ENCODE data around the gene EXOC2. TPM values are rescaled to one million over a fixed set of nuclear protein-coding genes. Genes with fewer than 3 reads are reported as not detected.

The EXOC2 gene
- total RNA-seq, 3 donors from 2014 or later (not counting 1 experiment from before 2014, with no cell fraction given), result 22.1 to 30.8 (median 26.5) TPM

DNA sequence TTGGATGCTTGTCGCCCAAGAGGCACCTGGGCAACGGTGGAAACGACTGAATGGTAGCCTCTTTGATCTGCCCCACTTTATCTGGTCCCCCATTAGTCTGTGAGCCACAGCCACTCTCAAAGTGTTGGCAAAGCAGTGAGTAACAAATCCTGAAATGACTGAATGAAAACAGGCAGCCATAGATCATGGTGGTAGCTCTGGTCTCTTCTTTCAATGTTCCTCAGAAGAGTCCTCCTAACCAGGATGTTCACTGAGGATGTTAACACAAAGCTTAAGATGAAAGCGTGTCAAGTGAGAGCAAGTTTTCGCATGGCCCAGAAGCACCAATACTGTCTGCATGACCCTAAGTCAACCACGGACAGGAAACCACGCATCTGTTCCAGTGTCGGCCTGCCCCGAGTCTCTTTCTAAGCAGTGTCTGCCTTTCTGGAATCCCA is 194.1 kb downstream of the EXOC2 start:
- DNase-seq (peak; percentile 42 to 64), ATAC-seq (peak; percentile 74 to 83 (median 75))
- intact Hi-C loops (cut with micrococcal nuclease), result no loop called here
- Histone ChIP-seq H3K4me1 (ENCODE audit: control insufficient read depth, insufficient read depth, low read length) (peaks cover 30% of the 10 kb centered on the region), H3K36me3 (ENCODE audit: control insufficient read depth, insufficient read depth, low read length) (peaks cover 3% of the 10 kb centered on the region), H3K4me3 (ENCODE audit: low read length) (no peak overlapping the region), H3K9me3 (ENCODE audit: control insufficient read depth, insufficient read depth, low read length) (no peaks in the 10 kb centered on the region), H3K27me3 (ENCODE audit: control insufficient read depth, insufficient read depth, low read length) (no peaks in the 10 kb centered on the region), H3K27ac (ENCODE audit: low read length) (peak overlapping the region; percentile 75)
- Mint-ChIP-seq H3K36me3 (no peaks in the 10 kb centered on the region), H3K27me3 (ENCODE audit: low read depth in 2 of 2) (no peaks in the 10 kb centered on the region), H3K27ac (peak overlapping the region; percentile 90 to 91), H3K9me3 (no peaks in the 10 kb centered on the region), H3K4me3 (peak overlapping the region; percentile 89), H3K4me1 (peaks cover 45 to 47% of the 10 kb centered on the region in 2 donors)
- WGBS (ENCODE audit: insufficient coverage), result 31% methylated on average over 9 of the region's 9 CpGs
- TF ChIP-seq, protein P1, sequence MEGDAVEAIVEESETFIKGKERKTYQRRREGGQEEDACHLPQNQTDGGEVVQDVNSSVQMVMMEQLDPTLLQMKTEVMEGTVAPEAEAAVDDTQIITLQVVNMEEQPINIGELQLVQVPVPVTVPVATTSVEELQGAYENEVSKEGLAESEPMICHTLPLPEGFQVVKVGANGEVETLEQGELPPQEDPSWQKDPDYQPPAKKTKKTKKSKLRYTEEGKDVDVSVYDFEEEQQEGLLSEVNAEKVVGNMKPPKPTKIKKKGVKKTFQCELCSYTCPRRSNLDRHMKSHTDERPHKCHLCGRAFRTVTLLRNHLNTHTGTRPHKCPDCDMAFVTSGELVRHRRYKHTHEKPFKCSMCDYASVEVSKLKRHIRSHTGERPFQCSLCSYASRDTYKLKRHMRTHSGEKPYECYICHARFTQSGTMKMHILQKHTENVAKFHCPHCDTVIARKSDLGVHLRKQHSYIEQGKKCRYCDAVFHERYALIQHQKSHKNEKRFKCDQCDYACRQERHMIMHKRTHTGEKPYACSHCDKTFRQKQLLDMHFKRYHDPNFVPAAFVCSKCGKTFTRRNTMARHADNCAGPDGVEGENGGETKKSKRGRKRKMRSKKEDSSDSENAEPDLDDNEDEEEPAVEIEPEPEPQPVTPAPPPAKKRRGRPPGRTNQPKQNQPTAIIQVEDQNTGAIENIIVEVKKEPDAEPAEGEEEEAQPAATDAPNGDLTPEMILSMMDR (IDR thresholded peaks at IDR 0.05), result no peak

DNA sequence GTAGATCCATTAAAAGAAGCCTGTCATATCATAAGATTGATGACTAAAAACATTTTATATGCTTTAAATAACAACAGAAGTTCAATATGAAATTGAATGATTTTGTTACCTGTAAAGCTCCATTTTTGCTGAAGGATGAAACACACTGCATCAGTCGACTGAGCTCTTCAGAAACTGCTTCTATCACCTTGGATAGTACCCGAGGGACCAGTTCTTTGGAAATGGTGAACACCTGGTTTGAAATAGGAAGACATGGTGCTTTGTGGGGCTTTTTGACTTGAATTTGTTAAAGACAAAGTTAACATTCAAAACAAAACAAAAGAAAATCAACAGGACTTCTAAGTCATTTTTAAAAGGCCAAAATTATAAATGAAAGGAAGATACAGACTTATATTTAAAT is 195.7 kb downstream of the EXOC2 start:
- H3K36me3 ChIP-seq (ENCODE audit: control insufficient read depth, insufficient read depth, low read length), result peaks cover 3% of the 10 kb centered on the region
- no peak overlapping the region for H3K27ac ChIP-seq (ENCODE audit: low read length)
- H3K27ac Mint-ChIP-seq, result peak overlapping the region in 1 of 2 donors; percentile 90
- H3K4me1 ChIP-seq (ENCODE audit: control insufficient read depth, insufficient read depth, low read length), result peaks cover 29% of the 10 kb centered on the region
- no peaks in the 10 kb centered on the region for H3K9me3 ChIP-seq (ENCODE audit: control insufficient read depth, insufficient read depth, low read length)
- ATAC-seq, result no peak
- H3K9me3 Mint-ChIP-seq, result no peaks in the 10 kb centered on the region
- no peaks in the 10 kb centered on the region for H3K36me3 Mint-ChIP-seq
- H3K27me3 Mint-ChIP-seq (ENCODE audit: low read depth in 2 of 2), result no peaks in the 10 kb centered on the region
- TF ChIP-seq, protein P1 (IDR thresholded peaks at IDR 0.05), result no peak
- H3K4me1 Mint-ChIP-seq, result peaks cover 57 to 59% of the 10 kb centered on the region in 2 donors
- no peaks in the 10 kb centered on the region for H3K27me3 ChIP-seq (ENCODE audit: control insufficient read depth, insufficient read depth, low read length)
- no peak overlapping the region for H3K4me3 Mint-ChIP-seq
- H3K4me3 ChIP-seq (ENCODE audit: low read length), result no peak overlapping the region
- DNase-seq, result no peak
- 74% methylated on average over 2 of the region's 2 CpGs for WGBS (ENCODE audit: insufficient coverage)
- intact Hi-C loops (cut with micrococcal nuclease), result no loop called here

DNA sequence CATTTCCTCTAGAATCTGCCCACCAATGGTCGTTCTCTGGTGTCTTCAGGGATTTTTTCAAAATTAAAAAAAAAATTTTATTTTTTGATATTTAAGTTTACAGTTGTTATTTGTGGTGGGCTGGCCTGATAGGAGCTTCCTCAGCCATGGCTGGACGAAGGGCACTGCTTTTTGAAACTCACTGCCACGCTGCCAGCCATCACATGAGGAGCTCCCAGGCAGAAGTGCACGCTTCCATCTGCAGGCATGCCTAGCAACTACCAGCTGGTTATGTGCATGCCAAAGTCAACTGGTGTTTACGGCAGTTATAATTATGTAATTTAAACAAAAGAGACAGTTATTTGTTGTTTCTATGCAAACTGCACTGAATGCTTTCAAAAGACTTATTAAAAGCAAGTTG is 196.3 kb downstream of the EXOC2 start:
- Mint-ChIP-seq H3K9me3 (no peaks in the 10 kb centered on the region), H3K4me3 (no peak overlapping the region), H3K36me3 (no peaks in the 10 kb centered on the region), H3K4me1 (peaks cover 57 to 59% of the 10 kb centered on the region in 2 donors), H3K27ac (no peak overlapping the region), H3K27me3 (ENCODE audit: low read depth in 2 of 2) (no peaks in the 10 kb centered on the region)
- Histone ChIP-seq H3K4me1 (ENCODE audit: control insufficient read depth, insufficient read depth, low read length) (peaks cover 23% of the 10 kb centered on the region), H3K4me3 (ENCODE audit: low read length) (no peak overlapping the region), H3K27ac (ENCODE audit: low read length) (no peak overlapping the region), H3K27me3 (ENCODE audit: control insufficient read depth, insufficient read depth, low read length) (no peaks in the 10 kb centered on the region), H3K9me3 (ENCODE audit: control insufficient read depth, insufficient read depth, low read length) (no peaks in the 10 kb centered on the region), H3K36me3 (ENCODE audit: control insufficient read depth, insufficient read depth, low read length) (peaks cover 3% of the 10 kb centered on the region)
- ATAC-seq (no peak), DNase-seq (no peak)
- TF ChIP-seq, protein P1 (IDR thresholded peaks at IDR 0.05), result no peak
- WGBS (ENCODE audit: insufficient coverage), result 92% methylated on average over 5 of the region's 5 CpGs
- intact Hi-C loops (cut with micrococcal nuclease), result no loop called here

DNA sequence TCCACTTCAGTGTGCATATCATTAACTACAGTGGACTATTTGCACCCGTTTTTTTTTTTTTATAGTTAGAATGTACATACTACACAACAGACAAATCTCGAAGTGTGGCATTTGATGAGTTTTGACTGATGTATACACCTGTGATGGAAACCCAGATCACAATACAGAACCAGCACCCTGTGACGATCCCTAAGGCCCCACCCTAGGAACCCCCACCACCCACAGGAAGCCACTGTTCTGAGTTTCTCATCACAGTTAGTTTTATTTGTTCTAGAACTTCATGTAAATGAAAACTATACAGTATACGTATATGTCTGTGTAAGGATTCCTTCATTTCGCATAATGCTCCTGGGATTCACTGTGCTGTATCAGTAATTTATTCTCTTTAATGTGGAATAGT is 198.5 kb downstream of the EXOC2 start:
- Mint-ChIP-seq H3K4me1 (peaks cover 63 to 66% of the 10 kb centered on the region in 2 donors), H3K4me3 (peak overlapping the region; percentile 53), H3K27ac (peak overlapping the region; percentile 87 to 92), H3K36me3 (no peaks in the 10 kb centered on the region), H3K9me3 (no peaks in the 10 kb centered on the region), H3K27me3 (ENCODE audit: low read depth in 2 of 2) (no peaks in the 10 kb centered on the region)
- WGBS (ENCODE audit: insufficient coverage), result 81% methylated on average over 3 of the region's 5 CpGs
- DNase-seq (no peak), ATAC-seq (no peak)
- intact Hi-C loops (cut with micrococcal nuclease), result loop anchor here (5.0 kb wide), 2 partner anchors 62 to 202 kb away; partner anchors contain the start of gene DUSP22
- TF ChIP-seq, protein P1 (IDR thresholded peaks at IDR 0.05), result no peak
- Histone ChIP-seq H3K4me3 (ENCODE audit: low read length) (no peak overlapping the region), H3K9me3 (ENCODE audit: control insufficient read depth, insufficient read depth, low read length) (no peaks in the 10 kb centered on the region), H3K27me3 (ENCODE audit: control insufficient read depth, insufficient read depth, low read length) (no peaks in the 10 kb centered on the region), H3K4me1 (ENCODE audit: control insufficient read depth, insufficient read depth, low read length) (peaks cover 32% of the 10 kb centered on the region), H3K27ac (ENCODE audit: low read length) (no peak overlapping the region), H3K36me3 (ENCODE audit: control insufficient read depth, insufficient read depth, low read length) (peaks cover 3% of the 10 kb centered on the region)

All from natural killer cell (primary cell).